GM10248 (cell line): ENCODE results near the gene SATB2.

Experiments used
- CTCF ChIA-PET: fragments of 300-600 bp; sonication (Branson Sonifier 250); formaldehyde crosslinking; extraction: SDS; loops from one replicate; lab custom pipeline; 2021; ENCODE audit warnings: antibody characterized with exemption; lab: Yijun Ruan, JAX
- POLR2A ChIA-PET: fragments of 350-650 bp; sonication (Branson Sonifier 250); formaldehyde crosslinking; extraction: SDS; loops from one replicate; lab custom pipeline; 2020; ENCODE audit warnings: antibody characterized with exemption; lab: Yijun Ruan, JAX
- DNase-seq: peaks from one replicate; pipeline ENCODE4 v3.0.0; 2012; ENCODE audit errors: extremely low spot score
- CTCF ChIP-seq: IDR thresholded peaks from 2 replicates; pipeline ENCODE4 v1.5.1; 2012; ENCODE audit warnings: mild to moderate bottlenecking, low read depth; ENCODE audit errors: extremely low read depth, missing control alignments, control extremely low read depth

The SATB2 gene

GRCh38 chr2:199470672-199471442 lies 13.1 kb upstream of the SATB2 start:
- TF ChIP-seq CTCF = no peak
- CTCF ChIA-PET = interaction anchor here (1.6 to 2.0 kb wide), 2 partner anchors 15 to 18 kb away, joined by 3 to 9 read pairs; no protein-coding TSS in a partner anchor

GRCh38 chr2:199470361-199470671 lies 12.6 kb upstream of the SATB2 start:
- POLR2A ChIA-PET = no interaction called here
- no peak for TF ChIP-seq CTCF
- CTCF ChIA-PET = interaction anchor here (1.3 to 1.6 kb wide), 2 partner anchors 16 to 1156 kb away, joined by 3 to 4 read pairs; no protein-coding TSS in a partner anchor
- DNase-seq = no peak

More at GRCh38 chr2:199470672-199471442, 13.1 kb upstream of the SATB2 start:
- POLR2A ChIA-PET = no interaction called here
- no peak for DNase-seq

- TF ChIP-seq CTCF = no peak
- CTCF ChIA-PET = interaction anchor here (1.3 kb wide), 1 partner anchor 1156 kb away, joined by 4 read pairs; no protein-coding TSS in a partner anchor
- DNase-seq = no peak
- POLR2A ChIA-PET = no interaction called here
These were observed 12.0 kb upstream of the SATB2 start for GRCh38 chr2:199469514-199470360.

- ChIA-PET POLR2A (interaction anchor here (0.6 kb wide), 1 partner anchor 30 kb away, joined by 4 read pairs; no protein-coding TSS in a partner anchor), CTCF (interaction anchor here (0.9 to 2.1 kb wide), 3 partner anchors 17 to 1155 kb away, joined by 3 to 4 read pairs (median 4); no protein-coding TSS in a partner anchor)
- no peak for TF ChIP-seq CTCF
- no peak for DNase-seq
These were observed 11.1 kb upstream of the SATB2 start for GRCh38 chr2:199468561-199469513.

- CTCF ChIA-PET = interaction anchor here (1.0 to 2.1 kb wide), 3 partner anchors 18 to 21 kb away, joined by 4 to 5 read pairs (median 4); no protein-coding TSS in a partner anchor
- POLR2A ChIA-PET = no interaction called here
These were observed 9.5 kb upstream of the SATB2 start for GRCh38 chr2:199467066-199467822.

More at GRCh38 chr2:199467066-199467822, 9.5 kb upstream of the SATB2 start:
- DNase-seq = no peak
- no peak for TF ChIP-seq CTCF
